CD4-positive, alpha-beta T cell (primary cell): ENCODE data around the gene NTM. TPM values are rescaled to one million over a fixed set of nuclear protein-coding genes. Genes with fewer than 3 reads are reported as not detected.

Experiments used
- ATAC-seq: fragments of 200-7000 bp; cut with Tn5 transposase; one replicate; pipeline ENCODE4 v1.10.0; 2022; ENCODE audit warnings: mild to moderate bottlenecking; ENCODE audit not compliant: poor library complexity
- CTCF ChIA-PET: fragments of 350-600 bp; sonication (Branson Sonifier 250); formaldehyde crosslinking; loops from one replicate; lab custom pipeline; 2021; ENCODE audit warnings: antibody characterized with exemption, inconsistent platforms; lab: Charles Lee
- POLR2A ChIA-PET: fragments of 350-600 bp; sonication (Branson Sonifier 250); formaldehyde crosslinking; loops from one replicate; lab custom pipeline; 2021; ENCODE audit warnings: antibody characterized with exemption, inconsistent platforms; lab: Charles Lee
- DNase-seq, 14 experiments: peaks; one replicate each; pipeline ENCODE4 v3.0.0-alpha.2; 2013 to 2020; ENCODE audit warnings: mixed read lengths in 2 of 14
- H3K27ac ChIP-seq, 2 donors: one replicate each; pipeline versions ENCODE4 v1.5.1 to v1.7.0; 2013; ENCODE audit warnings: low read length in 2 of 2, low read depth in 1 of 2, mild to moderate bottlenecking in 1 of 2
- H3K27me3 ChIP-seq, 2 experiments: 1 replicate in 1 of 2; 2 replicates in 1 of 2; pipeline versions ENCODE4 v1.6.1 to v1.7.0; 2013; ENCODE audit warnings: low read length in 2 of 2, control low read depth in 1 of 2, mild to moderate bottlenecking in 1 of 2, moderate library complexity in 1 of 2; ENCODE audit not compliant: insufficient read depth in 2 of 2, control insufficient read depth in 1 of 2
- H3K36me3 ChIP-seq: one replicate; pipeline ENCODE4 v1.6.1; 2013; ENCODE audit warnings: low read length, control low read depth; ENCODE audit not compliant: insufficient read depth
- H3K4me1 ChIP-seq: one replicate; pipeline ENCODE4 v1.6.1; 2013; ENCODE audit warnings: low read length, control low read depth; ENCODE audit not compliant: insufficient read depth
- H3K4me3 ChIP-seq: one replicate; pipeline ENCODE4 v1.5.1; 2013; ENCODE audit warnings: mild to moderate bottlenecking, low read length, moderate library complexity
- H3K9me3 ChIP-seq, 2 experiments: 1 replicate in 1 of 2; 2 replicates in 1 of 2; pipeline versions ENCODE4 v1.6.1 to v1.7.0; 2013; ENCODE audit warnings: low read length in 2 of 2, mild to moderate bottlenecking in 2 of 2, control low read depth in 1 of 2, moderate library complexity in 1 of 2; ENCODE audit not compliant: control insufficient read depth in 1 of 2, insufficient read depth in 1 of 2
- H3K27ac Mint-ChIP-seq: one replicate; pipeline ENCODE4 v1.8.0; 2020; ENCODE audit warnings: mixed read lengths
- H3K27me3 Mint-ChIP-seq: one replicate; pipeline ENCODE4 v1.8.0; 2021; ENCODE audit warnings: mixed read lengths
- H3K36me3 Mint-ChIP-seq: one replicate; pipeline ENCODE4 v1.8.0; 2021; ENCODE audit warnings: low read depth, mixed read lengths
- H3K4me1 Mint-ChIP-seq: one replicate; pipeline ENCODE4 v1.8.0; 2021; ENCODE audit warnings: low read depth, mixed read lengths
- H3K4me3 Mint-ChIP-seq: one replicate; pipeline ENCODE4 v1.8.0; 2020; ENCODE audit warnings: mild to moderate bottlenecking, mixed read lengths
- H3K9me3 Mint-ChIP-seq: one replicate; pipeline ENCODE4 v1.8.0; 2020; ENCODE audit warnings: mixed read lengths
- intact Hi-C, 2 experiments: fragments of 100-400 bp; cut with DNase I in 1 of 2; cut with micrococcal nuclease in 1 of 2; formaldehyde crosslinking; loops; one replicate each; pipeline versions ENCODE4 v1.15.1 to v1.9.0; 2023 to 2025; cut with DNase I, micrococcal nuclease
- total RNA-seq, 174 experiments: library from RNA in 2 of 174; stranded (reverse) in 2 of 174; gene quantifications; one replicate each; pipeline ENCODE4 v1.2.3 and lab custom pipeline; 2021 to 2026
- TF ChIP-seq, protein P1 (sequence below): fragments of 200-600 bp; IDR thresholded peaks from one replicate; pipeline ENCODE4 v1.8.0; 2022; ENCODE audit warnings: antibody characterized with exemption, mild to moderate bottlenecking

Gene NTM
- total RNA-seq, 2 experiments from 2014 or later: not detected

GRCh38 chr11:131685906-131686305 lies 315.5 kb downstream of the NTM start:
- DNase-seq (no peak), ATAC-seq (no peak)
- H3K27me3 Mint-ChIP-seq: peaks cover 28% of the 10 kb centered on the region
- H3K36me3 Mint-ChIP-seq: no peaks in the 10 kb centered on the region
- H3K4me1 ChIP-seq: peaks cover 4% of the 10 kb centered on the region
- TF ChIP-seq, protein P1, sequence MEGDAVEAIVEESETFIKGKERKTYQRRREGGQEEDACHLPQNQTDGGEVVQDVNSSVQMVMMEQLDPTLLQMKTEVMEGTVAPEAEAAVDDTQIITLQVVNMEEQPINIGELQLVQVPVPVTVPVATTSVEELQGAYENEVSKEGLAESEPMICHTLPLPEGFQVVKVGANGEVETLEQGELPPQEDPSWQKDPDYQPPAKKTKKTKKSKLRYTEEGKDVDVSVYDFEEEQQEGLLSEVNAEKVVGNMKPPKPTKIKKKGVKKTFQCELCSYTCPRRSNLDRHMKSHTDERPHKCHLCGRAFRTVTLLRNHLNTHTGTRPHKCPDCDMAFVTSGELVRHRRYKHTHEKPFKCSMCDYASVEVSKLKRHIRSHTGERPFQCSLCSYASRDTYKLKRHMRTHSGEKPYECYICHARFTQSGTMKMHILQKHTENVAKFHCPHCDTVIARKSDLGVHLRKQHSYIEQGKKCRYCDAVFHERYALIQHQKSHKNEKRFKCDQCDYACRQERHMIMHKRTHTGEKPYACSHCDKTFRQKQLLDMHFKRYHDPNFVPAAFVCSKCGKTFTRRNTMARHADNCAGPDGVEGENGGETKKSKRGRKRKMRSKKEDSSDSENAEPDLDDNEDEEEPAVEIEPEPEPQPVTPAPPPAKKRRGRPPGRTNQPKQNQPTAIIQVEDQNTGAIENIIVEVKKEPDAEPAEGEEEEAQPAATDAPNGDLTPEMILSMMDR: no peak
- no peaks in the 10 kb centered on the region for H3K36me3 ChIP-seq
- H3K9me3 Mint-ChIP-seq: no peaks in the 10 kb centered on the region
- H3K27ac ChIP-seq: no peak overlapping the region
- H3K4me3 ChIP-seq: no peak overlapping the region
- no peak overlapping the region for H3K4me3 Mint-ChIP-seq
- peaks cover 0 to 49% of the 10 kb centered on the region in 2 experiments for H3K9me3 ChIP-seq
- intact Hi-C loops: no loop called here
- no peak overlapping the region for H3K27ac Mint-ChIP-seq
- ChIA-PET CTCF (no interaction called here), POLR2A (no interaction called here)
- peaks cover 0 to 4% of the 10 kb centered on the region in 2 experiments for H3K27me3 ChIP-seq
- H3K4me1 Mint-ChIP-seq: no peaks in the 10 kb centered on the region

- H3K27ac ChIP-seq: no peak overlapping the region
- ChIA-PET POLR2A (no interaction called here), CTCF (no interaction called here)
- TF ChIP-seq, protein P1: no peak
- H3K27me3 ChIP-seq: peaks cover 0 to 4% of the 10 kb centered on the region in 2 experiments
- DNase-seq (no peak), ATAC-seq (no peak)
- H3K4me3 Mint-ChIP-seq: no peak overlapping the region
- intact Hi-C loops: no loop called here
- peaks cover 28% of the 10 kb centered on the region for H3K27me3 Mint-ChIP-seq
- peaks cover 0 to 53% of the 10 kb centered on the region in 2 experiments for H3K9me3 ChIP-seq
- H3K36me3 Mint-ChIP-seq: no peaks in the 10 kb centered on the region
- no peaks in the 10 kb centered on the region for H3K9me3 Mint-ChIP-seq
- H3K4me1 Mint-ChIP-seq: no peaks in the 10 kb centered on the region
- H3K36me3 ChIP-seq: no peaks in the 10 kb centered on the region
- no peak overlapping the region for H3K4me3 ChIP-seq
- H3K27ac Mint-ChIP-seq: no peak overlapping the region
- H3K4me1 ChIP-seq: peaks cover 4% of the 10 kb centered on the region
Observed at GRCh38 chr11:131686836-131687235, 316.4 kb downstream of the NTM start.

- no peaks in the 10 kb centered on the region for H3K4me1 Mint-ChIP-seq
- POLR2A ChIA-PET: no interaction called here
- no peak for DNase-seq
- Histone ChIP-seq H3K4me1 (peaks cover 4% of the 10 kb centered on the region), H3K9me3 (peaks cover 0 to 49% of the 10 kb centered on the region in 2 experiments), H3K27me3 (peaks cover 0 to 4% of the 10 kb centered on the region in 2 experiments), H3K4me3 (no peak overlapping the region), H3K36me3 (no peaks in the 10 kb centered on the region), H3K27ac (no peak overlapping the region)
- no peaks in the 10 kb centered on the region for H3K9me3 Mint-ChIP-seq
- H3K27me3 Mint-ChIP-seq: peaks cover 32% of the 10 kb centered on the region
- ATAC-seq: no peak
- H3K27ac Mint-ChIP-seq: no peak overlapping the region
- H3K4me3 Mint-ChIP-seq: no peak overlapping the region
- no peaks in the 10 kb centered on the region for H3K36me3 Mint-ChIP-seq
- intact Hi-C loops: no loop called here
- TF ChIP-seq, protein P1: no peak
- CTCF ChIA-PET: no interaction called here
Observed at GRCh38 chr11:131687291-131688047, 317.1 kb downstream of the NTM start.
